ENCODE data around the gene CTNNBL1.

The CTNNBL1 gene

DNA sequence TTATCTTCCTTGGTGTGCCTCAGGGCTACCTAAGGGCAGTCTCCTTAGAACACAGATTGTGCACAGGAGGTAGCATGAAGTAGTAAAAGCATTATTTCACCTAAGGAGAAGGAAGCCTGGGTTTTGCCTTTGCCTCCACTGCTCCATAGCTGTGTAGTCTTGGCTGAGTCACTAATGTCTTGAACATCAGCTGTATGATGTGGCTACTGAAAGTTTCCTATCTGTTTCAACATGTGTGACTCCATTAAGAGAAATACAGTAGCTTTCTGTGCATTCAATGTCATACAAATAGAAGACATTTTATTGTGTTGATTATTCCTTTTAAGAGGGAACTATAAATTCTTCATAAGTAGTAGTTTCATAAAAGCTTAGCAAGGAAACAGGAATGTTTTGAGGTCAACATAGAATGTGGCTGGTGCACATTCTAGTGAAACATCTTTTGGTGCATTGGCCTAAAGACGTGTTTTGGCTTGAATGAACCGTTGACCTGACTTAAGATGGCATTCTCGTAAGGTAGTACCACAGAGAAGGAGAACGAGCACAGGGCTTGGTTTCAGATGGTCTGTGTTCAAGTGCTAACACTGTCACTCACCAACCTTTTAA, 70.6 kb downstream of the CTNNBL1 start:
- Histone ChIP-seq H3K27ac (ENCODE audit: low read length, poor library complexity, severe bottlenecking) (no peak overlapping the region), H3K79me1 (replicated peaks; ENCODE audit: low read length, poor library complexity, severe bottlenecking) (peaks cover 16% of the 10 kb centered on the region)
- WGBS = 94% methylated on average over 4 of the region's 4 CpGs

GRCh38 chr20:37770908-37771307, 77.1 kb downstream of the CTNNBL1 start:
- Histone ChIP-seq H3K27me3 (ENCODE audit: control insufficient read depth in 1 of 2, insufficient read depth in 1 of 2, low read length in 2 of 2) (no peaks in the 10 kb centered on the region), H2BK15ac (ENCODE audit: low read depth, poor library complexity, severe bottlenecking) (no peak overlapping the region), H3K23ac (ENCODE audit: low read length in 2 of 2) (no peak overlapping the region), H3K4me2 (ENCODE audit: low read length, poor library complexity, severe bottlenecking) (no peak overlapping the region), H3K9me3 (ENCODE audit: control insufficient read depth, low read length) (no peaks in the 10 kb centered on the region), H2AFZ (ENCODE audit: low read depth, low read length) (no peak overlapping the region), H3K4me1 (ENCODE audit: control insufficient read depth, insufficient read depth, low read depth, low read length) (no peaks in the 10 kb centered on the region), H3K4ac (ENCODE audit: low read depth in 1 of 2, low read length in 2 of 2) (no peak overlapping the region), H2BK5ac (ENCODE audit: low read depth, low read length, poor library complexity, severe bottlenecking) (no peak overlapping the region), H3K9ac (ENCODE audit: low read length) (no peak overlapping the region), H3K14ac (ENCODE audit: low read length in 2 of 2) (no peak overlapping the region), H4K91ac (ENCODE audit: low read length) (no peak overlapping the region), H3K27ac (ENCODE audit: low read length, poor library complexity, severe bottlenecking) (no peak overlapping the region), H3K4me3 (ENCODE audit: insufficient read depth in 1 of 2, low read depth in 1 of 2, low read length in 2 of 2) (no peak overlapping the region), H3K18ac (ENCODE audit: low read depth in 1 of 2, low read length in 2 of 2) (no peak overlapping the region), H2AK5ac (ENCODE audit: low read length, severe bottlenecking) (no peak overlapping the region), H3K36me3 (ENCODE audit: control insufficient read depth in 1 of 2, insufficient read depth in 2 of 2, low read depth in 1 of 2, low read length in 2 of 2) (peaks cover 0 to 52% of the 10 kb centered on the region in 2 experiments), H2BK120ac (ENCODE audit: low read depth, low read length) (no peak overlapping the region), H3K79me1 (replicated peaks; ENCODE audit: low read length, poor library complexity, severe bottlenecking) (peaks cover 1% of the 10 kb centered on the region), H2BK12ac (ENCODE audit: low read length in 2 of 2) (no peak overlapping the region), H4K8ac (ENCODE audit: low read length) (no peak overlapping the region)
- 100% methylated on average over 4 of the region's 5 CpGs for WGBS
- DNase-seq = no peak

More for the DNA sequence above, 70.6 kb downstream of the CTNNBL1 start:
- no peak overlapping the region for H3K4ac ChIP-seq (ENCODE audit: low read depth in 1 of 2, low read length in 2 of 2)
- no peak overlapping the region for H3K14ac ChIP-seq (ENCODE audit: low read length in 2 of 2)
- no peak overlapping the region for H2BK12ac ChIP-seq (ENCODE audit: low read length in 2 of 2)
- H3K36me3 ChIP-seq (ENCODE audit: control insufficient read depth in 1 of 2, insufficient read depth in 2 of 2, low read depth in 1 of 2, low read length in 2 of 2) = peaks cover 0 to 61% of the 10 kb centered on the region in 2 experiments
- H3K27me3 ChIP-seq (ENCODE audit: control insufficient read depth in 1 of 2, insufficient read depth in 1 of 2, low read length in 2 of 2) = no peaks in the 10 kb centered on the region
- H3K23ac ChIP-seq (ENCODE audit: low read length in 2 of 2) = no peak overlapping the region
- no peak for DNase-seq
- H3K4me3 ChIP-seq (ENCODE audit: insufficient read depth in 1 of 2, low read depth in 1 of 2, low read length in 2 of 2) = no peak overlapping the region
- H3K4me1 ChIP-seq (ENCODE audit: control insufficient read depth, insufficient read depth, low read depth, low read length) = no peaks in the 10 kb centered on the region
- no peak overlapping the region for H4K8ac ChIP-seq (ENCODE audit: low read length)
- H4K91ac ChIP-seq (ENCODE audit: low read length) = no peak overlapping the region
- no peak overlapping the region for H2BK5ac ChIP-seq (ENCODE audit: low read depth, low read length, poor library complexity, severe bottlenecking)
- no peak overlapping the region for H2BK15ac ChIP-seq (ENCODE audit: low read depth, poor library complexity, severe bottlenecking)
- no peak overlapping the region for H2BK120ac ChIP-seq (ENCODE audit: low read depth, low read length)
- H3K4me2 ChIP-seq (ENCODE audit: low read length, poor library complexity, severe bottlenecking) = no peak overlapping the region
- no peak overlapping the region for H3K9ac ChIP-seq (ENCODE audit: low read length)
- no peak overlapping the region for H2AK5ac ChIP-seq (ENCODE audit: low read length, severe bottlenecking)
- H3K9me3 ChIP-seq (ENCODE audit: control insufficient read depth, low read length) = no peaks in the 10 kb centered on the region
- H2AFZ ChIP-seq (ENCODE audit: low read depth, low read length) = no peak overlapping the region
- no peak overlapping the region for H3K18ac ChIP-seq (ENCODE audit: low read depth in 1 of 2, low read length in 2 of 2)

DNA sequence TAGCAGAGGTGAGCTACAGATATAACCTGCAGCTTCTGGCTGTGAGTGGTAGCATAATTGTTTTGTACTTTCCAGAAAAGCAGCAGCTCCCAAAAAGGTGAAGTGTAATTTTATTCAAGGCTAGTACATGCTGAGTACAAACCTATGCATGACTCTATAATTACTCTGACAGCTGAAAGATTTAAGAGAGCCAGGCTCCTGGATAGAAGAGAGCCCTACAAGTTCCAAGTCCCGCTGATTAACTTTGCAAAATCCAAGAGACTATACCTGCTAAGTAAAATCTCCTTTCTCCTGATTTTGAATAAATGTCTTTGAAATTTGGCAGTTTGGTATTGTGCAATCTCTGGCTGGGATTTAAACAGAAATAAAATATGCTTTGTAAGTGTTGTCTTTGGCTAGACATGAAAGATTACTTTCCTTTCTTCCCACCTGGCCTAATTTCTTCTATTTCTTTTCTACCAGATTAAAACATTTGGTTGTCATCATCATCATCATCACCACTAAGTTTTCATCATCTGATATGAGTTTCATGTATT, 79.5 kb downstream of the CTNNBL1 start:
- no peak for DNase-seq
- Histone ChIP-seq H3K79me1 (replicated peaks; ENCODE audit: low read length, poor library complexity, severe bottlenecking) (no peaks in the 10 kb centered on the region), H3K27ac (ENCODE audit: low read length, poor library complexity, severe bottlenecking) (no peak overlapping the region), H3K36me3 (ENCODE audit: control insufficient read depth in 1 of 2, insufficient read depth in 2 of 2, low read depth in 1 of 2, low read length in 2 of 2) (peaks cover 0 to 46% of the 10 kb centered on the region in 2 experiments), H3K9me3 (ENCODE audit: control insufficient read depth, low read length) (no peaks in the 10 kb centered on the region), H2BK5ac (ENCODE audit: low read depth, low read length, poor library complexity, severe bottlenecking) (no peak overlapping the region), H2BK12ac (ENCODE audit: low read length in 2 of 2) (no peak overlapping the region), H4K91ac (ENCODE audit: low read length) (no peak overlapping the region), H2AK5ac (ENCODE audit: low read length, severe bottlenecking) (no peak overlapping the region), H3K27me3 (ENCODE audit: control insufficient read depth in 1 of 2, insufficient read depth in 1 of 2, low read length in 2 of 2) (no peaks in the 10 kb centered on the region), H3K4ac (ENCODE audit: low read depth in 1 of 2, low read length in 2 of 2) (no peak overlapping the region), H2BK120ac (ENCODE audit: low read depth, low read length) (no peak overlapping the region), H3K18ac (ENCODE audit: low read depth in 1 of 2, low read length in 2 of 2) (no peak overlapping the region), H3K9ac (ENCODE audit: low read length) (no peak overlapping the region), H2BK15ac (ENCODE audit: low read depth, poor library complexity, severe bottlenecking) (no peak overlapping the region), H2AFZ (ENCODE audit: low read depth, low read length) (no peak overlapping the region), H3K23ac (ENCODE audit: low read length in 2 of 2) (no peak overlapping the region), H3K14ac (ENCODE audit: low read length in 2 of 2) (no peak overlapping the region), H3K4me3 (ENCODE audit: insufficient read depth in 1 of 2, low read depth in 1 of 2, low read length in 2 of 2) (no peak overlapping the region), H3K4me1 (ENCODE audit: control insufficient read depth, insufficient read depth, low read depth, low read length) (no peaks in the 10 kb centered on the region), H3K4me2 (ENCODE audit: low read length, poor library complexity, severe bottlenecking) (no peak overlapping the region), H4K8ac (ENCODE audit: low read length) (no peak overlapping the region)
- 100% methylated on average over 1 of the region's 1 CpG for WGBS

DNA sequence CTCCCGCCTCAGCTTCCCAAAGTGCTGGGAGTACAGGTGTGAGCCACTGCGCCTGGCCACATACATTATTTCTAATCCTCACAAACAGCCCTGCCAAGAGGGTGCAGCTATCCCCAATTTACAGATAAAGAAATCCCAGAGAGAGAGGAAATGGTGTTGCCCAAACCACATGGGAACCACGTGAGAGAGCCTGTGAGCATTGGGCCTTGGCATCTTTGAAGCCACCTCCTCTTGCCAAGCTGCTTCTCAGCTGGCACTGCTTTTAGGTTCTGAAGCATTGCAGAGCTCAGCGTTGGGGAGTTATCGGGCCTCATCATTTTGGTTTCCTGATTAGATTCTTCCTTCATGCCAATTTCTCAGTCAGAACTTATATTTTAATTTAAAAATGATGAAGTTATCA, 80.3 kb downstream of the CTNNBL1 start:
- Histone ChIP-seq H3K4me3 (ENCODE audit: insufficient read depth in 1 of 2, low read depth in 1 of 2, low read length in 2 of 2) (no peak overlapping the region), H2AK5ac (ENCODE audit: low read length, severe bottlenecking) (no peak overlapping the region), H3K36me3 (ENCODE audit: control insufficient read depth in 1 of 2, insufficient read depth in 2 of 2, low read depth in 1 of 2, low read length in 2 of 2) (peaks cover 0 to 44% of the 10 kb centered on the region in 2 experiments), H2BK12ac (ENCODE audit: low read length in 2 of 2) (no peak overlapping the region), H3K9ac (ENCODE audit: low read length) (no peak overlapping the region), H4K8ac (ENCODE audit: low read length) (no peak overlapping the region), H3K4me2 (ENCODE audit: low read length, poor library complexity, severe bottlenecking) (no peak overlapping the region), H4K91ac (ENCODE audit: low read length) (no peak overlapping the region), H3K79me1 (replicated peaks; ENCODE audit: low read length, poor library complexity, severe bottlenecking) (peaks cover 2% of the 10 kb centered on the region), H2AFZ (ENCODE audit: low read depth, low read length) (no peak overlapping the region), H3K27me3 (ENCODE audit: control insufficient read depth in 1 of 2, insufficient read depth in 1 of 2, low read length in 2 of 2) (no peaks in the 10 kb centered on the region), H3K14ac (ENCODE audit: low read length in 2 of 2) (no peak overlapping the region), H2BK15ac (ENCODE audit: low read depth, poor library complexity, severe bottlenecking) (no peak overlapping the region), H2BK120ac (ENCODE audit: low read depth, low read length) (no peak overlapping the region), H3K18ac (ENCODE audit: low read depth in 1 of 2, low read length in 2 of 2) (no peak overlapping the region), H3K27ac (ENCODE audit: low read length, poor library complexity, severe bottlenecking) (no peak overlapping the region), H3K4me1 (ENCODE audit: control insufficient read depth, insufficient read depth, low read depth, low read length) (no peaks in the 10 kb centered on the region), H3K9me3 (ENCODE audit: control insufficient read depth, low read length) (no peaks in the 10 kb centered on the region), H3K4ac (ENCODE audit: low read depth in 1 of 2, low read length in 2 of 2) (no peak overlapping the region), H3K23ac (ENCODE audit: low read length in 2 of 2) (no peak overlapping the region), H2BK5ac (ENCODE audit: low read depth, low read length, poor library complexity, severe bottlenecking) (no peak overlapping the region)
- WGBS = 99% methylated on average over 5 of the region's 5 CpGs
- DNase-seq = no peak

Data from mesenchymal stem cell (in vitro differentiated cells and primary cell).